CD14-positive monocyte (primary cell): ENCODE measurements around the gene PAQR5. TPM values are rescaled to one million over a fixed set of nuclear protein-coding genes. Genes with fewer than 3 reads are reported as not detected.

ENCODE experiments used
- DNase-seq, 3 donors: peaks; one replicate each; pipeline ENCODE4 v3.0.0-alpha.2; 2011 to 2022
- H2AFZ ChIP-seq: 2 replicates; pipeline ENCODE4 v1.6.0; 2012; ENCODE audit warnings: mild to moderate bottlenecking, low read depth, low read length, inconsistent platforms; ENCODE audit not compliant: insufficient read depth, poor library complexity, severe bottlenecking
- H3K27ac ChIP-seq, 2 donors: 1 replicate in 1 of 2; 2 replicates in 1 of 2; pipeline ENCODE4 v1.5.1; 2012 to 2013; ENCODE audit warnings: low read length in 2 of 2, control low read depth in 1 of 2, inconsistent platforms in 1 of 2, low read depth in 1 of 2, mild to moderate bottlenecking in 1 of 2
- H3K27me3 ChIP-seq, 2 donors: one replicate each; pipeline versions ENCODE4 v1.6.0 to v1.6.1; 2011 to 2013; ENCODE audit warnings: low read length in 2 of 2; ENCODE audit not compliant: control insufficient read depth in 2 of 2, insufficient read depth in 2 of 2
- H3K36me3 ChIP-seq, 2 donors: replicated peaks in 1 of 2; 1 replicate in 1 of 2; 2 replicates in 1 of 2; pipeline versions ENCODE4 v1.5.1 to v1.6.1; 2012 to 2013; ENCODE audit warnings: low read length in 2 of 2, control low read depth in 1 of 2, inconsistent platforms in 1 of 2, mild to moderate bottlenecking in 1 of 2; ENCODE audit not compliant: insufficient read depth in 2 of 2, control insufficient read depth in 1 of 2
- H3K4me1 ChIP-seq, 2 donors: 1 replicate in 1 of 2; 2 replicates in 1 of 2; pipeline versions ENCODE4 v1.5.1 to v1.6.1; 2012 to 2013; ENCODE audit warnings: low read length in 2 of 2, control low read depth in 1 of 2, inconsistent platforms in 1 of 2, mild to moderate bottlenecking in 1 of 2, moderate library complexity in 1 of 2; ENCODE audit not compliant: insufficient read depth in 2 of 2, control insufficient read depth in 1 of 2
- H3K4me2 ChIP-seq: replicated peaks from 2 replicates; pipeline ENCODE3; 2012; ENCODE audit warnings: low read length, moderate library complexity, mild to moderate bottlenecking; ENCODE audit not compliant: poor library complexity, severe bottlenecking; ENCODE audit errors: extremely low read depth
- H3K4me3 ChIP-seq, 3 experiments: fragments of 200-600 bp in 1 of 3; sonication (generic) in 1 of 3; replicated peaks in 1 of 3; 1 replicate in 2 of 3; 2 replicates in 1 of 3; pipeline ENCODE4 v1.5.1; 2011 to 2013; ENCODE audit warnings: low read length in 3 of 3, mild to moderate bottlenecking in 3 of 3, control low read depth in 2 of 3, low read depth in 2 of 3, inconsistent platforms in 1 of 3, moderate library complexity in 1 of 3
- H3K79me2 ChIP-seq: 2 replicates; pipeline ENCODE4 v1.6.0; 2012; ENCODE audit warnings: mild to moderate bottlenecking, control low read depth, inconsistent platforms, low read length, moderate library complexity; ENCODE audit not compliant: insufficient read depth
- H3K9ac ChIP-seq: 2 replicates; pipeline ENCODE4 v1.6.0; 2017; ENCODE audit warnings: low read length, mild to moderate bottlenecking; ENCODE audit not compliant: insufficient read depth, poor library complexity, severe bottlenecking
- H3K9me3 ChIP-seq, 2 donors: replicated peaks in 1 of 2; 1 replicate in 1 of 2; 2 replicates in 1 of 2; pipeline versions ENCODE4 v1.5.1 to v1.6.1; 2012 to 2013; ENCODE audit warnings: low read length in 2 of 2, control low read depth in 1 of 2; ENCODE audit not compliant: control insufficient read depth in 1 of 2, insufficient read depth in 1 of 2
- H4K20me1 ChIP-seq: 2 replicates; pipeline ENCODE4 v1.6.0; 2012; ENCODE audit warnings: mild to moderate bottlenecking, low read length, control low read depth, moderate library complexity; ENCODE audit not compliant: insufficient read depth
- H3K27ac Mint-ChIP-seq, 7 donors: one replicate each; pipeline ENCODE4 v1.8.0; 2020; ENCODE audit warnings: mild to moderate bottlenecking in 7 of 7, mixed read lengths in 7 of 7, moderate library complexity in 6 of 7, inconsistent platforms in 2 of 7
- H3K27me3 Mint-ChIP-seq, 3 donors: one replicate each; pipeline ENCODE4 v1.8.0; 2021 to 2022; ENCODE audit warnings: low read depth in 3 of 3, mild to moderate bottlenecking in 3 of 3, mixed read lengths in 3 of 3, moderate library complexity in 3 of 3, inconsistent platforms in 1 of 3
- H3K36me3 Mint-ChIP-seq, 2 donors: one replicate each; pipeline ENCODE4 v1.8.0; 2020; ENCODE audit warnings: mixed read lengths in 2 of 2, inconsistent platforms in 1 of 2, mild to moderate bottlenecking in 1 of 2
- H3K4me1 Mint-ChIP-seq: one replicate; pipeline ENCODE4 v1.8.0; 2020; ENCODE audit warnings: mild to moderate bottlenecking, mixed read lengths
- H3K4me3 Mint-ChIP-seq, 2 donors: one replicate each; pipeline ENCODE4 v1.8.0; 2020; ENCODE audit warnings: mild to moderate bottlenecking in 2 of 2, mixed read lengths in 2 of 2, moderate library complexity in 1 of 2
- H3K9me3 Mint-ChIP-seq, 7 donors: one replicate each; pipeline ENCODE4 v1.8.0; 2020 to 2022; ENCODE audit warnings: mixed read lengths in 7 of 7, mild to moderate bottlenecking in 6 of 7, moderate library complexity in 6 of 7, inconsistent platforms in 2 of 7
- CTCF ChIP-seq: fragments of 200-600 bp; IDR thresholded peaks from one replicate; pipeline ENCODE4 v1.8.0; 2022; ENCODE audit warnings: antibody characterized with exemption, mild to moderate bottlenecking
- whole genome bisulfite sequencing: methylation state at CpG from one replicate; pipeline ENCODE4 v1.1.5; 2013; ENCODE audit warnings: missing lambda C conversion rate; ENCODE audit not compliant: insufficient coverage; 5-methylcytosine and 5-hydroxymethylcytosine counted together
- intact Hi-C, 2 donors: fragments of 100-400 bp; cut with micrococcal nuclease; formaldehyde crosslinking; loops; one replicate each; pipeline versions ENCODE4 v1.15.0 to v1.15.1; 2023
- polyA plus RNA-seq, 3 donors: library from polyadenylated mRNA; depleted of rRNA in 1 of 3; unstranded in 2 of 3; stranded (reverse) in 1 of 3; fragments of 300-500 nt in 2 of 3; fragments of >200 nt in 1 of 3; fragmentation: Illumina TruSeq in 2 of 3; gene quantifications; 1 replicate in 2 of 3; 2 replicates in 1 of 3; pipeline ENCODE4 v1.2.3, GENCODE V29; 2012 to 2021

PAQR5 gene
- polyA plus RNA-seq, 3 donors: not detected

GRCh38 chr15:69275074-69275670 lies 23.5 kb upstream of the PAQR5 start:
- no peak for DNase-seq
- Histone ChIP-seq H3K4me1 (no peaks in the 10 kb centered on the region), H3K9ac (no peak overlapping the region), H3K27ac (no peak overlapping the region), H2AFZ (no peak overlapping the region), H3K9me3 (no peaks in the 10 kb centered on the region), H3K4me3 (no peak overlapping the region), H4K20me1 (no peaks in the 10 kb centered on the region), H3K79me2 (no peaks in the 10 kb centered on the region), H3K4me2 (no peak overlapping the region), H3K36me3 (no peaks in the 10 kb centered on the region), H3K27me3 (no peaks in the 10 kb centered on the region)
- no peak for TF ChIP-seq CTCF
- WGBS: 89% methylated on average over 3 of the region's 4 CpGs
- Mint-ChIP-seq H3K4me1 (no peaks in the 10 kb centered on the region), H3K9me3 (peaks cover 0 to 2% (median 0%) of the 10 kb centered on the region in 7 donors), H3K36me3 (peaks cover 7 to 8% of the 10 kb centered on the region in 2 donors), H3K4me3 (no peak overlapping the region), H3K27ac (no peak overlapping the region), H3K27me3 (peaks cover 0 to 7% (median 3%) of the 10 kb centered on the region in 3 donors)
- intact Hi-C loops: no loop called here

GRCh38 chr15:69275933-69276560 lies 22.7 kb upstream of the PAQR5 start:
- Mint-ChIP-seq H3K36me3 (peaks cover 3 to 8% of the 10 kb centered on the region in 2 donors), H3K4me1 (no peaks in the 10 kb centered on the region), H3K9me3 (peaks cover 0 to 2% (median 0%) of the 10 kb centered on the region in 7 donors), H3K27me3 (peaks cover 0 to 10% (median 3%) of the 10 kb centered on the region in 3 donors), H3K4me3 (no peak overlapping the region), H3K27ac (no peak overlapping the region)
- no peak for TF ChIP-seq CTCF
- H3K79me2 ChIP-seq: no peaks in the 10 kb centered on the region
- no peaks in the 10 kb centered on the region for H3K36me3 ChIP-seq
- no peaks in the 10 kb centered on the region for H4K20me1 ChIP-seq
- intact Hi-C loops: no loop called here
- H3K4me3 ChIP-seq: no peak overlapping the region
- DNase-seq: no peak
- H3K27ac ChIP-seq: no peak overlapping the region
- no peaks in the 10 kb centered on the region for H3K9me3 ChIP-seq
- no peaks in the 10 kb centered on the region for H3K4me1 ChIP-seq
- 80% methylated on average over 2 of the region's 9 CpGs for WGBS
- H3K4me2 ChIP-seq: no peak overlapping the region
- H2AFZ ChIP-seq: no peak overlapping the region
- H3K9ac ChIP-seq: no peak overlapping the region
- H3K27me3 ChIP-seq: no peaks in the 10 kb centered on the region
